Measurements from ENCODE around the gene MAST2.

- TF ChIP-seq CTCF (IDR thresholded peaks at IDR 0.05) = no peak
- no peak for TF ChIP-seq POLR2A (IDR thresholded peaks at IDR 0.05)
These were observed 178.9 kb downstream of the MAST2 start for GRCh38 chr1:45982359-45982758.

All from heart left ventricle (tissue), 13 donors.